Gastroesophageal sphincter (tissue), 4 donors: ENCODE measurements around the gene SPEN. TPM values are rescaled to one million over a fixed set of nuclear protein-coding genes. Genes with fewer than 3 reads are reported as not detected.

ENCODE experiments used
- ATAC-seq: fragments of 150-250 bp; one replicate; pipeline ENCODE4 v1.9.1; 2016; ENCODE audit warnings: mild to moderate bottlenecking, moderate library complexity
- H3K27ac ChIP-seq, 4 donors: fragments of 200-600 bp; sonication (generic) in 3 of 4; 1 replicate in 3 of 4; 2 replicates in 1 of 4; pipeline ENCODE4 v1.5.1; 2016 to 2019
- H3K27me3 ChIP-seq: fragments of 200-600 bp; sonication (generic); one replicate; pipeline ENCODE4 v1.5.1; 2019
- H3K36me3 ChIP-seq, 2 donors: fragments of 200-600 bp; sonication (generic); one replicate each; pipeline ENCODE4 v1.5.1; 2019; ENCODE audit warnings: control low read depth in 1 of 2
- H3K4me1 ChIP-seq, 3 donors: fragments of 200-600 bp; sonication (generic); 1 replicate in 2 of 3; 2 replicates in 1 of 3; pipeline ENCODE4 v1.5.1; 2016 to 2019; ENCODE audit warnings: control low read depth in 2 of 3
- H3K4me3 ChIP-seq, 2 donors: fragments of 200-600 bp; sonication (generic); one replicate each; pipeline ENCODE4 v1.5.1; 2019; ENCODE audit warnings: mild to moderate bottlenecking in 1 of 2, moderate library complexity in 1 of 2
- H3K9me3 ChIP-seq, 3 donors: fragments of 200-600 bp; sonication (generic); one replicate each; pipeline ENCODE4 v1.5.1; 2017 to 2019; ENCODE audit warnings: control low read depth in 2 of 3
- CTCF ChIP-seq, 4 experiments: fragments of 200-600 bp in 2 of 4; fragments of 450-650 bp in 2 of 4; sonication (generic) in 1 of 4; IDR thresholded peaks; one replicate each; pipeline ENCODE4 v1.5.1; 2017 to 2019; ENCODE audit warnings: antibody characterized with exemption in 4 of 4, mild to moderate bottlenecking in 2 of 4, moderate library complexity in 2 of 4
- EP300 ChIP-seq: sonication (generic); formaldehyde crosslinking; IDR thresholded peaks from one replicate; pipeline ENCODE4 v1.6.1; 2017; ENCODE audit warnings: antibody characterized with exemption, mild to moderate bottlenecking
- POLR2A ChIP-seq, 2 donors: fragments of 450-650 bp; IDR thresholded peaks; one replicate each; pipeline ENCODE4 v1.6.1; 2017; ENCODE audit warnings: antibody characterized with exemption in 2 of 2, mild to moderate bottlenecking in 2 of 2, moderate library complexity in 1 of 2
- POLR2AphosphoS5 ChIP-seq: sonication (generic); formaldehyde crosslinking; IDR thresholded peaks from one replicate; pipeline ENCODE4 v1.6.1; 2017; ENCODE audit warnings: antibody characterized with exemption
- WGBS, 2 donors: methylation state at CpG; one replicate each; pipeline ENCODE4 v1.1.5; 2018; ENCODE audit warnings: low coverage in 1 of 2; 5-methylcytosine and 5-hydroxymethylcytosine counted together
- total RNA-seq, 4 donors: library from RNA; depleted of rRNA; stranded (reverse); fragments of >200 nt; gene quantifications; one replicate each; pipeline ENCODE4 v1.1.0, GENCODE V29; 2016

The SPEN gene
- total RNA-seq, 4 donors from 2014 or later, result 40.3 to 79.4 (median 50.7) TPM

DNA sequence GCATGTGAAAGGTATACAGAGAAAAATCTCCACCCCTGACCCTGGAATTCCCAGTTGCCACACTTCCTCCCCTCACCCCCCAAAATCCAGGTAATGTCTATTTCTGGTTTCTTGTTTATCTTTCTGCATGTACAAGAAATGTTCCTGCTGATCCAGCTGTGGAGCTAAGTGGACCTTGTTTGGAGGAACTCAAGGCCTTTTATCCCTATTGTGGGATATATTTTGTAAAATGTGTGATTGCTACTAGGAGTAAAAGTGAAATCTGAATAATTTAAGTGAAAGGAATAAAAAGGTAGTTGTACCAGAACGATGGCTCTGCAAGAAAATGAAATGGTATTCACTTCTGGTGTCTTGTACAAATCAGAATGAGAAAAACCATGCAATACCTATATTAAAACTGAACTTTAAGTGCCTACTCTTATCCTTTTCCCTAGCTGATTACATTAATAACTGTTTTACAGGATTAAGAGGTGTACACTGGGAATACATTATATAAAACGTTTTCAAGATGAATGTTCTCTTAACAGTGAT, 3.0 kb downstream of the SPEN start:
- Histone ChIP-seq H3K4me3 (peak overlapping the region in 1 of 2 donors; percentile 85), H3K36me3 (no peaks in the 10 kb centered on the region), H3K4me1 (peaks cover 0 to 76% (median 13%) of the 10 kb centered on the region in 3 donors), H3K27me3 (no peaks in the 10 kb centered on the region), H3K27ac (peak overlapping the region; percentile 34 to 99 (median 96)), H3K9me3 (no peaks in the 10 kb centered on the region)
- no peak for ATAC-seq
- TF ChIP-seq POLR2AphosphoS5, result peak; percentile 15
- no peak for TF ChIP-seq EP300
- WGBS, 2 donors, result 4 to 10% methylated on average over 2 of the region's 2 CpGs

DNA sequence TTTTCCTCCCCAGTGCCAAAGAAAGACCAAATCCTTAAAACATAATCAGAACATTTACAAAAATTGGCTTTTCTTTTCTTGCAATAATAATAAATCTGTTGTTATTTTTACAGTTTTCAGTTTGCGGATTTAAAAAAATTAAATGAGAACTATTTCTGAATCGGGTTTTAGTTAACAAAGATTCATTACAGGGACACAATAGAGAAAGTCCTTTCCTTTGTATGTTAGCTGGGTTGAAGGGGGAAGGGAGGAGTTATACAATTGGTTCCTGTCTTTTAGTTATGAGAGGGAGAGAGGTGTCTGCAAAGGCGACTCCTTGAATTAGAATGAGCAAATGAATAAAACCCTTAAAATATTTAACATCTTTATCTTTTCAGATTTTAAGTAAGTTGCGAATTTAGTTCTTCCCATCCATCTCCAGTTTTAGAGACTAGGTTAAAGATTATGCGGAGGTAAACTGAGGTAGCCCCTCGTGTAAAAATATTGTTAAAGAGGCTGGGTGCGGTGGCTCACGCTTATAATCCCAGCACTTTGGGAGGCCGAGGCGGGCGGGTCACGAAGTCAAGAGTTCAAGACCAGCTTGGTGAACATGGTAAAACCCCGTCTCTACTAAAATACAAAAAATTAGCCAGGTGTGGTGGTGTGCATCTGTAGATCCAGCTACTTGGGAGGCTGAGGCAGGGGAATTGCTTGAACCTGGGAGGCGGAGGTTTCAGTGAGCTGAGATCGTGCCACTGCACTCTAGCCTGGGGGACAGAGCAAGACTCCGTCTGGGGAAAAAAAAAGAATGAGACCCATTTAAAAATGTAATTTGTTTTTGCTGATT, 3.9 kb downstream of the SPEN start:
- Histone ChIP-seq H3K27ac (peak overlapping the region in 3 of 4 donors; percentile 63 to 99 (median 99)), H3K4me3 (no peak overlapping the region), H3K9me3 (no peaks in the 10 kb centered on the region), H3K4me1 (peaks cover 0 to 76% (median 13%) of the 10 kb centered on the region in 3 donors), H3K36me3 (no peaks in the 10 kb centered on the region), H3K27me3 (no peaks in the 10 kb centered on the region)
- 48 to 59% methylated on average over 10 to 15 of the region's 16 CpGs for WGBS, 2 donors
- no peak for TF ChIP-seq POLR2A (IDR thresholded peaks at IDR 0.05)
- TF ChIP-seq CTCF (IDR thresholded peaks at IDR 0.05), result no peak
- no peak for TF ChIP-seq POLR2AphosphoS5
- TF ChIP-seq EP300, result no peak
- ATAC-seq, result no peak

GRCh38 chr1:15852036-15852827, 4.7 kb downstream of the SPEN start:
- no peaks in the 10 kb centered on the region for H3K36me3 ChIP-seq
- no peak for ATAC-seq
- no peak overlapping the region for H3K4me3 ChIP-seq
- WGBS, 2 donors, result 40 to 45% methylated on average over 5 to 6 of the region's 6 CpGs
- TF ChIP-seq EP300, result no peak
- no peak for TF ChIP-seq POLR2A (IDR thresholded peaks at IDR 0.05)
- no peak for TF ChIP-seq POLR2AphosphoS5
- no peak for TF ChIP-seq CTCF (IDR thresholded peaks at IDR 0.05)
- no peaks in the 10 kb centered on the region for H3K9me3 ChIP-seq
- H3K27me3 ChIP-seq, result no peaks in the 10 kb centered on the region
- H3K4me1 ChIP-seq, result peaks cover 0 to 77% (median 13%) of the 10 kb centered on the region in 3 donors
- H3K27ac ChIP-seq, result peak overlapping the region in 3 of 4 donors; percentile 63 to 99 (median 99)

DNA sequence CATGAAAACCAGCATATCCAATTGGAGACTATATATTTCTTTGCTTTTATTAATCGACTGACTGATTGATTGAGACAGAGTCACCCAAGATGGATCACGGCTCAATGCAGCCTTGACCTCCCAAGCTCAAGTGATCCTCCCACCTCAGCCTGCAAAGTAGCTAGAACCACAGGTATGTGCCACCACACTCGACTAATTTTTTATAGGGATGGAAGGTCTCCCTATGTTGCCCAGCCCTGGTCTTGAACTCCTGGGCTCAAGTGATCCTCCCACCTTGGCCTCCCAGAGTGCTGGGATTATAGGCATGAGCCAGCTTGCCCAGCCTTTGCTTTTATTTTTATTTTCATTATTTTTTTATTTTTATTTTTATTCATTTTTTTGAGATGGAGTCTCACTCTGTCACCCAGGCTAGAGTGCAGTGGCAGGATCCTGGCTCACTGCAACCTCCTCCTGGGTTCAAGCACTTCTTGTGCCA, 5.4 kb downstream of the SPEN start:
- no peak for ATAC-seq
- Histone ChIP-seq H3K36me3 (no peaks in the 10 kb centered on the region), H3K4me1 (peaks cover 0 to 83% (median 13%) of the 10 kb centered on the region in 3 donors), H3K27ac (peak overlapping the region in 1 of 4 donors; percentile 34), H3K9me3 (no peaks in the 10 kb centered on the region), H3K27me3 (no peaks in the 10 kb centered on the region), H3K4me3 (no peak overlapping the region)
- WGBS, 2 donors, result 93 to 94% methylated on average over 2 of the region's 3 CpGs
- no peak for TF ChIP-seq CTCF (IDR thresholded peaks at IDR 0.05)

- H3K36me3 ChIP-seq, result no peaks in the 10 kb centered on the region
- no peak overlapping the region for H3K4me3 ChIP-seq
- 83 to 84% methylated on average over 1 to 5 of the region's 5 CpGs for WGBS, 2 donors
- no peak overlapping the region for H3K27ac ChIP-seq
- no peaks in the 10 kb centered on the region for H3K27me3 ChIP-seq
- no peak for ATAC-seq
- no peaks in the 10 kb centered on the region for H3K9me3 ChIP-seq
- H3K4me1 ChIP-seq, result peaks cover 0 to 85% (median 8%) of the 10 kb centered on the region in 3 donors
- no peak for TF ChIP-seq CTCF (IDR thresholded peaks at IDR 0.05)
- no peak for TF ChIP-seq POLR2AphosphoS5
- no peak for TF ChIP-seq EP300
- no peak for TF ChIP-seq POLR2A (IDR thresholded peaks at IDR 0.05)
Observed at GRCh38 chr1:15856888-15857287, 9.4 kb downstream of the SPEN start.
